IPS-11a (cell line): ENCODE results near the gene NODAL.

Experiments
- H3K4me3 ChIP-seq: one replicate; pipeline ENCODE4 v1.5.1; 2013; ENCODE audit warnings: low read depth, low read length, control low read depth

Gene NODAL

DNA sequence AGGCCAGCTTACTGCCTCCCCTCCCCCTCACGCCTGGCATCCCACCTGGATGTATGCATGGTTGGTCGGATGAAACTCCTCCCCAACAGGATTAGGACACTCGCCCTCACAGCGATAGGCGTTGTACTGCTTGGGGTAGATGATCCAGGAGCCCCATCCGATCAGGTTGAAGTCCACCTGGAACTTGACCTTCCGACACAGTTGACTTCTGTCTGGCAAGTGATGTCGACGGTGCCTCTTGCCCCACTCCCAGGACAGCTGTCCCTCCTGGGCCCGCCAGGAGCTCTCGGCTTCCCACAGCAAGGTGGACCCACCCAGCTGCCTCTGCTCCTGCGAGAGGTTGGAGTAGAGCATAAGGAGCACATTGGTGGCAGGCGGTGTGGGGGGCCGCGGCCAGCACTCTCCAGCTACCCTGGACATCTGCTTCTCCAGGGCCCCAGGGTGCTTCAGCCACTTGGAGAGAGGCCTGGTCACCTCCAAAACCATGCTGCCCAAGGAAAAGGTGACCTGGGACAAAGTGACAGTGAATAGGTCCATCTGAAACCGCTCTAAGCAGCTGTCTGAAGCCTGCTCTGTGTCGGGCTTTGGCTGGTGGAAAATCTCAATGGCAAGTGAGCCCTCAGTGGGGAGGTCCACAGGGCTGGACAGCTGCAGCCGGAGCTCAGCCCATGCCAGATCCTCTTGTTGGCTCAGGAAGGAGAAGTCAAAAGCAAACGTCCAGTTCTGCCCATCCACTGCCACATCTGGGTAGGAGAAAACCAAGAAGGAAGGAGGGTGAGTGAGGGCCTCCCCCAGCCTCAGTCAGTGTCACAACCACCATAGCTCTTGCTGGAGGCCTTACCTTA, 6.0 kb downstream of the NODAL start:
- H3K4me3 ChIP-seq: no peak overlapping the region

DNA sequence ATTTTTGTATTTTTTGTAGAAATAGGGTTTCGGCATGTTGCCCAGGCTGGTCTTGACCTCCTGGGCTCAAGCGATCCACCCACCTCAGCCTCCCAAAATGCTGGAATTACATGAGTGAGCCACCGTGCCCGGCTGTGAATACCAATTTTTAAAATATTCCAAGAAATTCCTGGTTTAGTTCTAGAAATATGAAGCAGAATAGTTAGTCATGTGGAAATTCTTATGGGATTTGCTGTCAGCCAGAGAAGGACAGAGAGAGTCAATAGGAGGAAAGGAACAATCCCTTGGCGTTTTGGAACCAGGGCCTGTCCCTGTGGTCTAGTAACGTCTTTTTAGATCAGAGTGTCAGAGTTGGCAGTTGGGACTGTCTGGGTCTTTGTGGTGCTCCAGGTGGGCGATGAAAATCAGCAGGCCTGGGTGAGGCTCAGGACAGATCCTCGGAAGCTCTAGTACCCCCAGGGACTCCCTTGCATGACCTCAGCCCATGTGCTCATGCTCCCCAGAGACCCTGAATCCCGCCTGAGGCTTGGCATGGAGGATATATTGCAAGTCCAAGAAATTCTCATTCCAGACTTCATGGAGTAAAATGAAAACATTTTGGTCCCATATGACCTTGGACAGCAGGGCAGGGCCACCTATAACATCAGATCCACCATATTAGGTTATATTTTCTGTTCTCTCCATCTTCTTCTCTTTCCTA, 7.8 kb downstream of the NODAL start:
- H3K4me3 ChIP-seq: no peak overlapping the region

- no peak overlapping the region for H3K4me3 ChIP-seq
These were observed 8.8 kb downstream of the NODAL start for GRCh38 chr10:70432561-70433263.

DNA sequence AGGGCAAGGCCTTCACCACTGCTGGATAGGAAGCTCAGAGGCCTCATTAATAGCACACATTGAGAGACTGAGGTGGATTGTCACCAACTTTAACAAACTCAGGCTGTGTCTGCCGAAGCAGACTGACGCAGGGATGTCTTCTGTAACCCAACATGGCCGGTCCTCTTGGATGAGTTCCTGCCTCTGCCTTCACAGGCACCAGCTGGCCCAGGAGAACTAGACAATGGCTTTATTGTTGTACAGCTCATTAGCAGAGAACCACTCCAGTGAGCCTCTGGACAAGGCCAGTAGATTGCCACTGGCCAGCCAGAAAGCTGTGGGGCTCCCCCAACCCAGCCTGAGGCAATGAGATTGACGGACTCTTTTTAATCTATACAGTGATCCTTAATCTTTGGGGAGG, 9.4 kb downstream of the NODAL start:
- H3K4me3 ChIP-seq: no peak overlapping the region

- H3K4me3 ChIP-seq: no peak overlapping the region
These were observed 10.7 kb downstream of the NODAL start for GRCh38 chr10:70430493-70431445.

DNA sequence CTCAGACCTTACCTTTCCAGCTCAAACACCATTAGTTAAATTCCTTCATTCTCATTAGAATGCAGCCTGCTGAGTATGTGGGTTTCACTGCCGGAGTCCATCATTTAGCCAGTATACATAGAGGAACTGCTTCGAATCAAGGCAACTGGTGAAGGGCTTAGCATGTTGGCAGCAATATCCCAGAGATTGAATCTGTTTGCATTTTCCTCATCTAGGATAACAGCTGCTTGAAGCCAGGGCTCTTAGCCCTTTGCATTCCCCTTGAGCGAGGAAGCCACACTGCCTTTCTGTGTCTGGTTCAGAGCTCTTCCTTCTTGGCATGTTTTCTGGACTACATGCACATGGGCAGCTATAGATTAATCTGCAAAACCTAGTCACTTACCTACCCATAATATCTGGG, 14.7 kb downstream of the NODAL start:
- H3K4me3 ChIP-seq: no peak overlapping the region

GRCh38 chr10:70425096-70425495, 16.4 kb downstream of the NODAL start:
- no peak overlapping the region for H3K4me3 ChIP-seq

DNA sequence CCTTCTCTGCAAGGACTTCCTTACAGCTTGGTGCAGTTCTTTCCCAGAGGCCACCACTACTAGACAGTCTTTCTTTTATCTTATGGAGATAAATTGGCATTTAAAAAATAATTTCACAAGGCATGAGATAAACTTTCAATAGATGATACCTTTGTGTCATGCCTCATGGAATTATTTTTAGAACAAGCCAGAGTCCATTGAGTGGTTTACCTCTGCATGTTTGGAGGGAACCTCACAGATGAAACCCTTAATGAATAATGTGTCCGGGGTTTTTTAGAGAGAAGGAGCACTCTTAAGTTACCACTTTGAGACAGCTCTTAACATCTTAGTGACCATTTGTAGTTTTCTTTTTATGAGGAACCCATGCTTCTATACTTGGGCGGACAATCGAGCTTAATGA, 17.2 kb downstream of the NODAL start:
- no peak overlapping the region for H3K4me3 ChIP-seq

DNA sequence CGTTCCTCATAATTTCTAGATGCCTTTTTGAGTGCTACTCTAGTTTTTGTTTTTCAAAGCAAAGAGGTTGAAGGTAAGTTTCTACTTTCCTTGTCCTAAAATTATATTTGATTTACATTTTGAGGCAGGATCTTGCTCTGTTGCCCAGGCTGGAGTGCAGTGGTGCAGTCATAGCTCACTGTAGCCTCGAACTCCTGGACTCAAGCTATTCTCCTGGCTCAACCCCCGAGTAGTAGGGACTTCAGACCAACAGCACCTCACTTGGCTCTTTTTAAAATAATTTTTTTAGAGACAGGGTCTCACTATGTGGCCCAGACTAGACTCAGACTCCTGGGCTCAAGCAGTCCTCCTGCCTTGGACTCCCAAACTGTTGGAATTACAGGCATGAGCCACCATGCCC, 22.8 kb downstream of the NODAL start:
- no peak overlapping the region for H3K4me3 ChIP-seq

DNA sequence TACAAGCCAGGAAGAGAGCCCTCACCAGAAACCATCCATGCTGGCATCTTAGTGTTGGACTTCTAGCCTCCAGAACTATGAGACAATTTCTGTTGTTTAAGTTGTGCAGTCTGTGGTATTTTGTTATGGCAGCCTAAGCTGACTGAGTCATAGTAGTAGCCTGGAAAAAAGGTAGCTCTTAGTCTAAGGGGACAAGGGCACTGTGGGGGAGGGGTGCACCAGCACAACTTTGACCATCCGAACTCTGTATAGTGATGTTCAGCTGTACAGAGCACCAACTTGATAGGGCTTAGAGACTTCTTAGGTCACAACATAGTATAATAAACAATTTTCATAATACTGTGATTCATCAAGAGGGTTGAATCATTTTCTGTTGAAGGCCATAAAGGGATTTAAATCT, 23.3 kb downstream of the NODAL start:
- H3K4me3 ChIP-seq: no peak overlapping the region

DNA sequence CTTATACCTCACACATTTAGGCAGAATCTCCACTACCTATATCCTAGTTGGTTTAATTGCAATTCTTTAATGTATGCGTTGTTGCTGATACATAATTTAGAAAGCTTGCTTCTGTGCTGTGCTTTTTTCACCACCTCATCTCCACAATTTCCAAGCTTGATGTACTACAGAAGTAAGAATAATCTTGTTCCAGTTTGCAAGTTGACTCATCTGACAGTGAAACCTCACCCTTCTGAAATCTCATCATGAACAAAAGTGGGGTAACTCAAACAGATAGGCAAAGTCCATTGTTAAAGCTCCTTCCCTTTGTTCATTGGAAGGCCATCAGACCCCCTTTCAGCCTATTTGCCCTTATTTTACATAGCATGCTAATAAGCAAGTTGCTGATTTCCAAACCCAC, 23.9 kb downstream of the NODAL start:
- no peak overlapping the region for H3K4me3 ChIP-seq

- no peak overlapping the region for H3K4me3 ChIP-seq
These were observed 29.1 kb downstream of the NODAL start for GRCh38 chr10:70412356-70412755.

- H3K4me3 ChIP-seq: no peak overlapping the region
These were observed 30.9 kb downstream of the NODAL start for GRCh38 chr10:70410608-70411007.

GRCh38 chr10:70409772-70410171, 31.7 kb downstream of the NODAL start:
- H3K4me3 ChIP-seq: no peak overlapping the region

DNA sequence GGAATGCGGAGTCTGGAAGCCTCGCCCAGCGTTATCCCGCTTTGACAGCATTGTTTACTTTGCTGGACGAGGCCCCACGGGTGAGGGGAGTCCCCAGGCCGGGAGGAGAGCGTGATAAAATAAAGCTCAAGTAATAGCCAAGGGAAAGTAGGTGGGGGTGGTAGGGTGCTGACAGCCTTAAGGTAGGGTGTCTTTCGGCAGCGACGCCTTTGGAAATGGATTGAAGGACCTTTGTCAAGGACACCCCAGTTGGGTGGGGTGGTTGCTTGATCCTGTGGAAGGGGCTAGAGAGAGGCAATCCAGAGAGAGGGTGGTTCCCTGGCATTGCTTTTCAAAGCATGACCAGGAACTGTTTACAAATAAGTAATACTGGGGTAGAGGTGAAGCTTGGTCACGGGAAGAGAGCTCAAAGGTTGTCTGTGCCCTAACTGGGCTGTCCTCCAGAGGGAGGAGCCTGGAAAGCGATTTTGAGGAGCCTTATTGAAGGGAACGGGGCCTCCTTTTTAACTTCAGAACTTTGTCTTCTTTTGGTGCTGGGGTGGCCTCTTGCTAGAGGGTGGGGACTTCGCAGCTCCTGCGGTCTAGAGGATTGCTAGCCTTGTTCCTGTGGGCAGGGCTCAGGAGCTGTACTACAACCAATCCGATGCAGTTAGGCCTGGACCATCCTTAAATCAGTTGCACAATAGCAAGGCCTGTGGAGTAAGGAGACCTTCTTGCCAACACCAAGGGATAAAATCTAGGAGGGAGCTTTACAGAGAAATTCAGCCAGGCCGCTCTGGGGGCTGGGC, 36.2 kb downstream of the NODAL start:
- peak overlapping the region; percentile 88 for H3K4me3 ChIP-seq

GRCh38 chr10:70404787-70405036, 36.8 kb downstream of the NODAL start:
- H3K4me3 ChIP-seq: peak overlapping the region; percentile 88

DNA sequence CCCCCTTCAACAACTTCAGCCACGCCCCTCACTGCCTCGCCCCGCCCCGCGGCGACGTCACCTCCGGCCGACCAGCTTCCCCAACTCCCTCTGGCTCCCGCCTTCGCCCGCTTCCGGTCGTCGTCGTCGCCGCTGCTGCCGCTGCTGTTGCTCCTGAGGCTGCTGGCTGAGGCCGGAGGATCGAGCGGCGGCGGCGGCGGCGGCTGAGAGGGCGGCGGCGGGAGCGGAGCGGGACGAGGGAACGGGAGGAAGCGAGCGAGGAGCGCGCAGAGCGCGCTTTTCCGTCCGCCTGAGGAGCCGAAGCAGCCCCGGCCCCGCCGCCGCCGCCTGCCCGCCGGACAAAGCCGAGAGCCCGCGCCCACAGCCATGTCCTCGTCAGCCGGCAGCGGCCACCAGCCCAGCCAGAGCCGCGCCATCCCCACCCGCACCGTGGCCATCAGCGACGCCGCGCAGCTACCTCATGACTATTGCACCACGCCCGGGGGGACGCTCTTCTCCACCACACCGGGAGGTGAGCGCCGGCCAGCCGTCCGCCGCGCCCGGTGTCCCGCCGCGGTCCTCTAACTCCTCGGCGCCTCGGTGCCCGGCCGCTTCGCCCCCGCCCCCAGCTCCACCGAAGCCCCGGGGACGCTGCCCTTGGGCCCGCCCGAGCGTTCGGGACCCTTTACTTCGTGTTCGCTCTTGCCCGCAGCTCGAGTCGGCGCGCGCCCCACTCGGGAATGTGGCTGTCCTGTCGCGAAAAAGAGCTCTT, 37.3 kb downstream of the NODAL start, which contains the start of gene EIF4EBP2:
Gene EIF4EBP2, plus strand, starts transcription at position 110 of the 751 bp plus-strand sequence. Its CDS starts 257 bp downstream, at position 367.
- H3K4me3 ChIP-seq: peak within 1 kb of the TSS; percentile 88

- H3K4me3 ChIP-seq: peak overlapping the region; percentile 13
These were observed 37.9 kb downstream of the NODAL start for GRCh38 chr10:70403483-70404035.

- no peak overlapping the region for H3K4me3 ChIP-seq
These were observed 42.3 kb downstream of the NODAL start for GRCh38 chr10:70399177-70399576.
